GM12878 (cell line): ENCODE measurements around the gene ERP44.

Experiments
- HDAC2 ChIP-seq: fragments of 200-600 bp; sonication (generic); IDR thresholded peaks from 2 replicates; pipeline ENCODE4 v1.6.1; 2017
- KDM1A ChIP-seq: fragments of 200-600 bp; sonication (generic); IDR thresholded peaks from 2 replicates; pipeline ENCODE4 v1.6.1; 2016; ENCODE audit warnings: borderline replicate concordance
- NFXL1 ChIP-seq: fragments of 450-650 bp; IDR thresholded peaks from 2 replicates; pipeline ENCODE4 v1.6.1; 2017; ENCODE audit warnings: antibody characterized with exemption, mild to moderate bottlenecking, borderline replicate concordance
- SMC3 ChIP-seq: IDR thresholded peaks from 2 replicates; pipeline ENCODE4 v1.6.1; 2011; ENCODE audit warnings: low read length, improper control_type of control experiment, borderline replicate concordance
- SP1 ChIP-seq: IDR thresholded peaks from one replicate; pipeline ENCODE4 v1.6.1; 2011; ENCODE audit warnings: low read depth, low read length

DNA sequence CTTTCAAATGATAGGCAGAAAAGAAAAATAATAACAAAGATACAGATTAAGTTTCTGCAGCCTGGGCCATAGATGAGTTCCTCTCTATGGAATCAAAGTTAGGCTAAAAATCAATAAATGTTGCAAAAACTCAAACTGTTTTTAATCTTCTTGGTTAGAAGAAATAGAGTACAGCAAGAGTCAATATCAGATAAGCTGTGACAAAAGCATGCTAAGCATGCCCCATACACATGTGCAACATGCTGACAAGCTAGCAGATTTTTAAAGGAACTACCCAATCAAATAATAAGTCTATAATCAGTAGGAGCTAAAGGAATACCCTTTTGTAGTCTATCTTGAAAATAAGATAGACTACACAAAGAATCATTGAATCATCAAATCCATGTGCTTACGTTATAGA lies 6.7 kb downstream of the ERP44 start:
- no peak for TF ChIP-seq SP1
- no peak for TF ChIP-seq HDAC2
- no peak for TF ChIP-seq SMC3
- no peak for TF ChIP-seq NFXL1
- no peak for TF ChIP-seq KDM1A
